ENCODE measurements around the gene CELA2A.

DNA sequence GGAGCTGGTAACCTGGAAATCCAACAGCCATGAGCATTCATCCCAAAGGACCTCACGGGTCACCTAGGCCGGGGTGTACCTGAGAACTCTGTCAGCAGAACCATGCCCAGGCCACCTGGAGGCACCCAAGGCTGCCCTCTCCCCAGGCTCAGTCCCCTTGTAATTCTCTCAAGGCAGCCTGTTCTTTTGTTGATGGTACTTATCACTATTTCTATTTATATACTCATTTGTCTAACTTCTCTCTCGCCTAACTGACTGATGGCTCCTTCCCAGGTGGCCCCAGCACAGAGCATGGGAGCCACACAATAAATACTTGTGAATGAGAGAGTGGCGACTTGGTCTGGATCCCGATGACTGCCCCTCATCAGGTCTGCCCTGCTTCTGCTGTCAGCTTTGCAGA is 50.7 kb downstream of the CELA2A start:
- TF ChIP-seq, protein P1, sequence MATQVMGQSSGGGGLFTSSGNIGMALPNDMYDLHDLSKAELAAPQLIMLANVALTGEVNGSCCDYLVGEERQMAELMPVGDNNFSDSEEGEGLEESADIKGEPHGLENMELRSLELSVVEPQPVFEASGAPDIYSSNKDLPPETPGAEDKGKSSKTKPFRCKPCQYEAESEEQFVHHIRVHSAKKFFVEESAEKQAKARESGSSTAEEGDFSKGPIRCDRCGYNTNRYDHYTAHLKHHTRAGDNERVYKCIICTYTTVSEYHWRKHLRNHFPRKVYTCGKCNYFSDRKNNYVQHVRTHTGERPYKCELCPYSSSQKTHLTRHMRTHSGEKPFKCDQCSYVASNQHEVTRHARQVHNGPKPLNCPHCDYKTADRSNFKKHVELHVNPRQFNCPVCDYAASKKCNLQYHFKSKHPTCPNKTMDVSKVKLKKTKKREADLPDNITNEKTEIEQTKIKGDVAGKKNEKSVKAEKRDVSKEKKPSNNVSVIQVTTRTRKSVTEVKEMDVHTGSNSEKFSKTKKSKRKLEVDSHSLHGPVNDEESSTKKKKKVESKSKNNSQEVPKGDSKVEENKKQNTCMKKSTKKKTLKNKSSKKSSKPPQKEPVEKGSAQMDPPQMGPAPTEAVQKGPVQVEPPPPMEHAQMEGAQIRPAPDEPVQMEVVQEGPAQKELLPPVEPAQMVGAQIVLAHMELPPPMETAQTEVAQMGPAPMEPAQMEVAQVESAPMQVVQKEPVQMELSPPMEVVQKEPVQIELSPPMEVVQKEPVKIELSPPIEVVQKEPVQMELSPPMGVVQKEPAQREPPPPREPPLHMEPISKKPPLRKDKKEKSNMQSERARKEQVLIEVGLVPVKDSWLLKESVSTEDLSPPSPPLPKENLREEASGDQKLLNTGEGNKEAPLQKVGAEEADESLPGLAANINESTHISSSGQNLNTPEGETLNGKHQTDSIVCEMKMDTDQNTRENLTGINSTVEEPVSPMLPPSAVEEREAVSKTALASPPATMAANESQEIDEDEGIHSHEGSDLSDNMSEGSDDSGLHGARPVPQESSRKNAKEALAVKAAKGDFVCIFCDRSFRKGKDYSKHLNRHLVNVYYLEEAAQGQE (IDR thresholded peaks at IDR 0.05; ENCODE audit: insufficient replicate concordance, low read depth): no peak
- TF ChIP-seq, protein P2, sequence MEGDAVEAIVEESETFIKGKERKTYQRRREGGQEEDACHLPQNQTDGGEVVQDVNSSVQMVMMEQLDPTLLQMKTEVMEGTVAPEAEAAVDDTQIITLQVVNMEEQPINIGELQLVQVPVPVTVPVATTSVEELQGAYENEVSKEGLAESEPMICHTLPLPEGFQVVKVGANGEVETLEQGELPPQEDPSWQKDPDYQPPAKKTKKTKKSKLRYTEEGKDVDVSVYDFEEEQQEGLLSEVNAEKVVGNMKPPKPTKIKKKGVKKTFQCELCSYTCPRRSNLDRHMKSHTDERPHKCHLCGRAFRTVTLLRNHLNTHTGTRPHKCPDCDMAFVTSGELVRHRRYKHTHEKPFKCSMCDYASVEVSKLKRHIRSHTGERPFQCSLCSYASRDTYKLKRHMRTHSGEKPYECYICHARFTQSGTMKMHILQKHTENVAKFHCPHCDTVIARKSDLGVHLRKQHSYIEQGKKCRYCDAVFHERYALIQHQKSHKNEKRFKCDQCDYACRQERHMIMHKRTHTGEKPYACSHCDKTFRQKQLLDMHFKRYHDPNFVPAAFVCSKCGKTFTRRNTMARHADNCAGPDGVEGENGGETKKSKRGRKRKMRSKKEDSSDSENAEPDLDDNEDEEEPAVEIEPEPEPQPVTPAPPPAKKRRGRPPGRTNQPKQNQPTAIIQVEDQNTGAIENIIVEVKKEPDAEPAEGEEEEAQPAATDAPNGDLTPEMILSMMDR (IDR thresholded peaks at IDR 0.05; ENCODE audit: insufficient read depth, low read length): no peak
- no peak for TF ChIP-seq POLR2AphosphoS5 (IDR thresholded peaks at IDR 0.05; ENCODE audit: low read depth)
